Measurements from ENCODE around the gene ITPK1. TPM values are rescaled to one million over a fixed set of nuclear protein-coding genes. Genes with fewer than 3 reads are reported as not detected.

ITPK1 gene
- total and polyA plus RNA-seq, 10 of the 15 experiments (the other 5 are each of a cell fraction or from before 2014, with no cell fraction given), result 1.3 to 73.2 (median 27.0) TPM

DNA sequence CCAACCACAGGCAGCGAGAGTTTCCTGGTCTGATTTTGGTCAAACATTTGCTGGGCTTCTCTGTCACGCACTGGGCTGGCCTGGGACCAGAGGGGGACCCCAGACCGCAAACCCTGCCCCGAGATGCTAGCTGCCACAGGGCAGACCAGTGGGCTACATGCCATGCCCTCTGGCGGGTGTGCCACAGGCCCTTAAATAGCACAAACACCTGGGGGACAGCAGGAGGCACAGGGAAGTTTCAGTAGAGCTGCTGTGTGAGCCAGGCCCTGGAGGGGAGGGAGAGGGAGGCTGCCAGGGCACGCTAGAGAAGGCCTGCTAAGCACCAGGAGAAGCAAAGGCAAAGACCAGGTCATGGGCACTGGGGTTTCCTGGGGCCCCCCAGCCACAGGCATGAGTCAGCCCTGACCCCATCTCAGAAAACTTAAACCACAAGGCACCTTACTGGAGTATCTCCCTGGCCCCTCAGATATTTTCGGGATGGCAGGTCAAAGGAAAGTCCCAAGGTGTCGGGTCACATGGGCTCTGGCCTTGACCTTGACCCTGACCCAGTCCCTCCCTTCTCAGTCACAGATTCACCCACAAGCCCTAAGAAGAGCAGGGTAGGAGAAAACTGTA is 29.2 kb downstream of the ITPK1 start (continued):
- TF ChIP-seq, protein P1, sequence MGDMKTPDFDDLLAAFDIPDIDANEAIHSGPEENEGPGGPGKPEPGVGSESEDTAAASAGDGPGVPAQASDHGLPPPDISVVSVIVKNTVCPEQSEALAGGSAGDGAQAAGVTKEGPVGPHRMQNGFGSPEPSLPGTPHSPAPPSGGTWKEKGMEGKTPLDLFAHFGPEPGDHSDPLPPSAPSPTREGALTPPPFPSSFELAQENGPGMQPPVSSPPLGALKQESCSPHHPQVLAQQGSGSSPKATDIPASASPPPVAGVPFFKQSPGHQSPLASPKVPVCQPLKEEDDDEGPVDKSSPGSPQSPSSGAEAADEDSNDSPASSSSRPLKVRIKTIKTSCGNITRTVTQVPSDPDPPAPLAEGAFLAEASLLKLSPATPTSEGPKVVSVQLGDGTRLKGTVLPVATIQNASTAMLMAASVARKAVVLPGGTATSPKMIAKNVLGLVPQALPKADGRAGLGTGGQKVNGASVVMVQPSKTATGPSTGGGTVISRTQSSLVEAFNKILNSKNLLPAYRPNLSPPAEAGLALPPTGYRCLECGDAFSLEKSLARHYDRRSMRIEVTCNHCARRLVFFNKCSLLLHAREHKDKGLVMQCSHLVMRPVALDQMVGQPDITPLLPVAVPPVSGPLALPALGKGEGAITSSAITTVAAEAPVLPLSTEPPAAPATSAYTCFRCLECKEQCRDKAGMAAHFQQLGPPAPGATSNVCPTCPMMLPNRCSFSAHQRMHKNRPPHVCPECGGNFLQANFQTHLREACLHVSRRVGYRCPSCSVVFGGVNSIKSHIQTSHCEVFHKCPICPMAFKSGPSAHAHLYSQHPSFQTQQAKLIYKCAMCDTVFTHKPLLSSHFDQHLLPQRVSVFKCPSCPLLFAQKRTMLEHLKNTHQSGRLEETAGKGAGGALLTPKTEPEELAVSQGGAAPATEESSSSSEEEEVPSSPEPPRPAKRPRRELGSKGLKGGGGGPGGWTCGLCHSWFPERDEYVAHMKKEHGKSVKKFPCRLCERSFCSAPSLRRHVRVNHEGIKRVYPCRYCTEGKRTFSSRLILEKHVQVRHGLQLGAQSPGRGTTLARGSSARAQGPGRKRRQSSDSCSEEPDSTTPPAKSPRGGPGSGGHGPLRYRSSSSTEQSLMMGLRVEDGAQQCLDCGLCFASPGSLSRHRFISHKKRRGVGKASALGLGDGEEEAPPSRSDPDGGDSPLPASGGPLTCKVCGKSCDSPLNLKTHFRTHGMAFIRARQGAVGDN (IDR thresholded peaks at IDR 0.05), result no peak
- TF ChIP-seq, protein P2, sequence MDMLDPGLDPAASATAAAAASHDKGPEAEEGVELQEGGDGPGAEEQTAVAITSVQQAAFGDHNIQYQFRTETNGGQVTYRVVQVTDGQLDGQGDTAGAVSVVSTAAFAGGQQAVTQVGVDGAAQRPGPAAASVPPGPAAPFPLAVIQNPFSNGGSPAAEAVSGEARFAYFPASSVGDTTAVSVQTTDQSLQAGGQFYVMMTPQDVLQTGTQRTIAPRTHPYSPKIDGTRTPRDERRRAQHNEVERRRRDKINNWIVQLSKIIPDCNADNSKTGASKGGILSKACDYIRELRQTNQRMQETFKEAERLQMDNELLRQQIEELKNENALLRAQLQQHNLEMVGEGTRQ (IDR thresholded peaks at IDR 0.05; ENCODE audit: borderline replicate concordance, low read depth, low read length), result peak; percentile 3; the same call in 1 of the 2 replicates
- TF ChIP-seq SRF (IDR thresholded peaks at IDR 0.05; ENCODE audit: low read depth in 2 of 2, low read length in 2 of 2), result no peak
- TF ChIP-seq CBX5 (IDR thresholded peaks at IDR 0.05; ENCODE audit: low read depth), result 0 out of 2 replicates have a peak, but pooled peaks have one; percentile 21
- TF ChIP-seq BCL11A (IDR thresholded peaks at IDR 0.05; ENCODE audit: low read depth, low read length), result peak; percentile 5; the same call in 1 of the 2 replicates
- TF ChIP-seq, protein P3, sequence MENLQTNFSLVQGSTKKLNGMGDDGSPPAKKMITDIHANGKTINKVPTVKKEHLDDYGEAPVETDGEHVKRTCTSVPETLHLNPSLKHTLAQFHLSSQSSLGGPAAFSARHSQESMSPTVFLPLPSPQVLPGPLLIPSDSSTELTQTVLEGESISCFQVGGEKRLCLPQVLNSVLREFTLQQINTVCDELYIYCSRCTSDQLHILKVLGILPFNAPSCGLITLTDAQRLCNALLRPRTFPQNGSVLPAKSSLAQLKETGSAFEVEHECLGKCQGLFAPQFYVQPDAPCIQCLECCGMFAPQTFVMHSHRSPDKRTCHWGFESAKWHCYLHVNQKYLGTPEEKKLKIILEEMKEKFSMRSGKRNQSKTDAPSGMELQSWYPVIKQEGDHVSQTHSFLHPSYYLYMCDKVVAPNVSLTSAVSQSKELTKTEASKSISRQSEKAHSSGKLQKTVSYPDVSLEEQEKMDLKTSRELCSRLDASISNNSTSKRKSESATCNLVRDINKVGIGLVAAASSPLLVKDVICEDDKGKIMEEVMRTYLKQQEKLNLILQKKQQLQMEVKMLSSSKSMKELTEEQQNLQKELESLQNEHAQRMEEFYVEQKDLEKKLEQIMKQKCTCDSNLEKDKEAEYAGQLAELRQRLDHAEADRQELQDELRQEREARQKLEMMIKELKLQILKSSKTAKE (IDR thresholded peaks at IDR 0.05; ENCODE audit: low read depth, poor library complexity, severe bottlenecking), result no peak
- TF ChIP-seq TCF3 (IDR thresholded peaks at IDR 0.05; ENCODE audit: borderline replicate concordance, insufficient read depth, low read depth, low read length), result 0 out of 2 replicates have a peak, but pooled peaks have one; percentile 5
- TF ChIP-seq FOXM1 (IDR thresholded peaks at IDR 0.05; ENCODE audit: low read depth, low read length), result 0 out of 2 replicates have a peak, but pooled peaks have one; percentile 36
- peak; percentile 26; the same call in 1 of the 2 replicates for TF ChIP-seq MTA3 (IDR thresholded peaks at IDR 0.05; ENCODE audit: borderline replicate concordance, low read length)
- 0 out of 2 replicates have a peak, but pooled peaks have one; percentile 44 for TF ChIP-seq TBL1XR1 (IDR thresholded peaks at IDR 0.05; ENCODE audit: low read depth, low read length)
- TF ChIP-seq NR2F1 (conservative IDR thresholded peaks at IDR 0.05), result peak; percentile 98
- no peak for TF ChIP-seq BRCA1 (IDR thresholded peaks at IDR 0.05; ENCODE audit: low read depth, low read length)
- peak; percentile 48 for TF ChIP-seq NFIC (IDR thresholded peaks at IDR 0.05; ENCODE audit: low read depth, low read length)
- no peak for TF ChIP-seq ETV6 (conservative IDR thresholded peaks at IDR 0.05 in 1 of 2, IDR thresholded peaks at IDR 0.05 in 1 of 2; ENCODE audit: borderline replicate concordance in 1 of 2, low read depth in 1 of 2)
- TF ChIP-seq, protein P4, sequence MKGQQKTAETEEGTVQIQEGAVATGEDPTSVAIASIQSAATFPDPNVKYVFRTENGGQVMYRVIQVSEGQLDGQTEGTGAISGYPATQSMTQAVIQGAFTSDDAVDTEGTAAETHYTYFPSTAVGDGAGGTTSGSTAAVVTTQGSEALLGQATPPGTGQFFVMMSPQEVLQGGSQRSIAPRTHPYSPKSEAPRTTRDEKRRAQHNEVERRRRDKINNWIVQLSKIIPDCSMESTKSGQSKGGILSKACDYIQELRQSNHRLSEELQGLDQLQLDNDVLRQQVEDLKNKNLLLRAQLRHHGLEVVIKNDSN (IDR thresholded peaks at IDR 0.05; ENCODE audit: borderline replicate concordance, extremely low read length, insufficient read depth, low read depth, low read length), result peak; percentile 7
- TF ChIP-seq, protein P5, sequence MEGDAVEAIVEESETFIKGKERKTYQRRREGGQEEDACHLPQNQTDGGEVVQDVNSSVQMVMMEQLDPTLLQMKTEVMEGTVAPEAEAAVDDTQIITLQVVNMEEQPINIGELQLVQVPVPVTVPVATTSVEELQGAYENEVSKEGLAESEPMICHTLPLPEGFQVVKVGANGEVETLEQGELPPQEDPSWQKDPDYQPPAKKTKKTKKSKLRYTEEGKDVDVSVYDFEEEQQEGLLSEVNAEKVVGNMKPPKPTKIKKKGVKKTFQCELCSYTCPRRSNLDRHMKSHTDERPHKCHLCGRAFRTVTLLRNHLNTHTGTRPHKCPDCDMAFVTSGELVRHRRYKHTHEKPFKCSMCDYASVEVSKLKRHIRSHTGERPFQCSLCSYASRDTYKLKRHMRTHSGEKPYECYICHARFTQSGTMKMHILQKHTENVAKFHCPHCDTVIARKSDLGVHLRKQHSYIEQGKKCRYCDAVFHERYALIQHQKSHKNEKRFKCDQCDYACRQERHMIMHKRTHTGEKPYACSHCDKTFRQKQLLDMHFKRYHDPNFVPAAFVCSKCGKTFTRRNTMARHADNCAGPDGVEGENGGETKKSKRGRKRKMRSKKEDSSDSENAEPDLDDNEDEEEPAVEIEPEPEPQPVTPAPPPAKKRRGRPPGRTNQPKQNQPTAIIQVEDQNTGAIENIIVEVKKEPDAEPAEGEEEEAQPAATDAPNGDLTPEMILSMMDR (IDR thresholded peaks at IDR 0.05 in 2 of 3, conservative IDR thresholded peaks at IDR 0.05 in 1 of 3; ENCODE audit: control insufficient read depth in 2 of 3, extremely low read depth in 1 of 3, insufficient read depth in 1 of 3, low read depth in 3 of 3, low read length in 3 of 3), result no peak
- no peak for TF ChIP-seq RFX5 (IDR thresholded peaks at IDR 0.05; ENCODE audit: low read depth, low read length)
- TF ChIP-seq SP1 (IDR thresholded peaks at IDR 0.05; ENCODE audit: low read depth, low read length), result peak; percentile 9
- TF ChIP-seq JUND (IDR thresholded peaks at IDR 0.05; ENCODE audit: low read depth, low read length), result no peak

Data from GM12878 (cell line).